ENCODE results near the gene ZNF511.
"Not testable (repeated sequence)": the region's sequence is repeated elsewhere in the genome, so short reads cannot be mapped to it uniquely, and the experiment has no call there.

ZNF511 gene

DNA sequence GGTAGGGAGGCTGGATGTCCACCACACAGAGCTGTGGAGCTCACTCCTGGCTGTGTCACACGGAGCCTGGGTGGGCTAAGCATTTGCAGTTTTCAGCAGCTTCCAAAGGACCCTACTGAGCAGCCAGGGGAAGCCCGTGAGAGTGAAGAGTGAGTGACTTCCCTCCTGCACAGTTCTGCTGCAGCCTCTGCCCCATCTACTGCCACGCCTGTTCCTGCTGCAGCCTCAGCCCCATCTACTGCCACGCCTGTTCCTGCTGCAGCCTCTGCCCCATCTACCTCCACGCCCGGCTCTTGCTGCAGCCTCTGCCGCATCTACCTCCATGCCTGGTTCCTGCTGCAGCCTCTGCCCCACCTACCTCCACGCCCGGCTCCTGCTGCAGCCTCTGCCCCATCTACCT lies 44.3 kb upstream of the ZNF511 start:
- DNase-seq (ENCODE audit: low read depth): no peak
- TF ChIP-seq, protein P1, sequence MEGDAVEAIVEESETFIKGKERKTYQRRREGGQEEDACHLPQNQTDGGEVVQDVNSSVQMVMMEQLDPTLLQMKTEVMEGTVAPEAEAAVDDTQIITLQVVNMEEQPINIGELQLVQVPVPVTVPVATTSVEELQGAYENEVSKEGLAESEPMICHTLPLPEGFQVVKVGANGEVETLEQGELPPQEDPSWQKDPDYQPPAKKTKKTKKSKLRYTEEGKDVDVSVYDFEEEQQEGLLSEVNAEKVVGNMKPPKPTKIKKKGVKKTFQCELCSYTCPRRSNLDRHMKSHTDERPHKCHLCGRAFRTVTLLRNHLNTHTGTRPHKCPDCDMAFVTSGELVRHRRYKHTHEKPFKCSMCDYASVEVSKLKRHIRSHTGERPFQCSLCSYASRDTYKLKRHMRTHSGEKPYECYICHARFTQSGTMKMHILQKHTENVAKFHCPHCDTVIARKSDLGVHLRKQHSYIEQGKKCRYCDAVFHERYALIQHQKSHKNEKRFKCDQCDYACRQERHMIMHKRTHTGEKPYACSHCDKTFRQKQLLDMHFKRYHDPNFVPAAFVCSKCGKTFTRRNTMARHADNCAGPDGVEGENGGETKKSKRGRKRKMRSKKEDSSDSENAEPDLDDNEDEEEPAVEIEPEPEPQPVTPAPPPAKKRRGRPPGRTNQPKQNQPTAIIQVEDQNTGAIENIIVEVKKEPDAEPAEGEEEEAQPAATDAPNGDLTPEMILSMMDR (IDR thresholded peaks at IDR 0.05; ENCODE audit: control insufficient read depth, insufficient read depth, low read depth, low read length, missing control alignments): no peak
- no peak overlapping the region for H3K4me3 ChIP-seq (ENCODE audit: control insufficient read depth, low read depth, low read length)

DNA sequence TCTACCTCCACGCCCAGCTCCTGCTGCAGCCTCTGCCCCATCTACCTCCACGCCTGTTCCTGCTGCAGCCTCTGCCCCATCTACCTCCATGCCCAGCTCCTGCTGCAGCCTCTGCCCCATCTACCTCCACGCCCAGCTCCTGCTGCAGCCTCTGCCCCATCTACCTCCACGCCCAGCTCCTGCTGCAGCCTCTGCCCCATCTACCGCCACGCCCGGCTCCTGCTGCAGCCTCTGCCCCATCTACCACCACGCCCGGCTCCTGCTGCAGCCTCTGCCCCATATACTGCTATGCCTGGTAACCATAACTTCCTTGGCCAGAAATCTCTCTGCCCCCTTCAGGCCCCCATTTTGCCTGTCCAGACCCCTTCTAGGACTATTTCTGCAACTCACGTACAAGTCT lies 43.7 kb upstream of the ZNF511 start:
- not testable (repeated sequence) for DNase-seq (ENCODE audit: low read depth)

GRCh38 chr10:133266056-133266795 lies 42.5 kb upstream of the ZNF511 start:
- DNase-seq (ENCODE audit: low read depth): no peak
- no peak overlapping the region for H3K4me3 ChIP-seq (ENCODE audit: control insufficient read depth, low read depth, low read length)
- TF ChIP-seq, protein P1 (IDR thresholded peaks at IDR 0.05; ENCODE audit: control insufficient read depth, insufficient read depth, low read depth, low read length, missing control alignments): no peak

More for the DNA sequence above, 43.7 kb upstream of the ZNF511 start:
- H3K4me3 ChIP-seq (ENCODE audit: control insufficient read depth, low read depth, low read length): not testable (repeated sequence)

DNA sequence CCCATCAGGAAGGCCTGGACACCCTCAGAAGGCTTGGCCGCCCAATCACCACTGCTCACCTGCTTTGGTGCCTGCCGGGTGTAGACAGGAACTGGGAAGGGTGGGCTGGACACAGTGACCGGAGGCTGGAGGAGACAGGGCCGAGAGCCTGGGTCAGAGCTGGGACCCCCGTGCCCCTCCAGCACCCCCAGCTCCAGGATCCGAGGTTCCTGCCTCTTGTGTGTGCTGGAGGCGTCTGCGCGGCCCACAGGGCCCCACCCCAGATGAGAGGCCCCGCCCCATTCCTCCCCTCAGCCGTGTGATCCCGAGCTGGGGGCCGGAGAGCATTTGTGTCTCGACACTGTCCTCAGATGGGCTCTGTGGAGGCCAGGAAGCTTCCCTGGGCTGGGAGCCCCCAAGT lies 41.4 kb upstream of the ZNF511 start:
- H3K4me3 ChIP-seq (ENCODE audit: control insufficient read depth, low read depth, low read length): no peak overlapping the region
- no peak for DNase-seq (ENCODE audit: low read depth)
- TF ChIP-seq, protein P1 (IDR thresholded peaks at IDR 0.05; ENCODE audit: control insufficient read depth, insufficient read depth, low read depth, low read length, missing control alignments): no peak

GRCh38 chr10:133267829-133268228 lies 40.9 kb upstream of the ZNF511 start:
- no peak for DNase-seq (ENCODE audit: low read depth)
- H3K4me3 ChIP-seq (ENCODE audit: control insufficient read depth, low read depth, low read length): no peak overlapping the region
- TF ChIP-seq, protein P1 (IDR thresholded peaks at IDR 0.05; ENCODE audit: control insufficient read depth, insufficient read depth, low read depth, low read length, missing control alignments): no peak

DNA sequence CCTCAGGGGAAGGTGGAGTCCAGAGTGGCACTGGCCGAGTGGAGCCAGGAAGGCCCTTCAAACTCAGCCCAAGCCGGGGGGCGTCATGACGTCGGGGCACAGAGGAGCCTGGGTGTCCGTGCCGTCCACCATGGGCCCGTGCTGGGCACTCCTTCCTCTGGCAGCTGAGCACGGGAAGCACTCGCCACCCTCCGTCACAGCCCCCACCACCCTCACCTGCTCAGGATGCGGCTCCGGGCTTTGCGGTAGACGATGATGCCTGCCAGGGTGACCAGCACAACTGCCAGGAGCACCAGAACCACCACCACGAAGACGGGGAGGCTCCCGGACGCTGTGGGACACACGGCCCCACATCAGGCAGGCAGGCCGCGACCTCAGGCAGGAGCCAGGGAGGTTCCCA lies 40.2 kb upstream of the ZNF511 start:
- no peak overlapping the region for H3K4me3 ChIP-seq (ENCODE audit: control insufficient read depth, low read depth, low read length)
- TF ChIP-seq, protein P1 (IDR thresholded peaks at IDR 0.05; ENCODE audit: control insufficient read depth, insufficient read depth, low read depth, low read length, missing control alignments): no peak
- DNase-seq (ENCODE audit: low read depth): no peak

DNA sequence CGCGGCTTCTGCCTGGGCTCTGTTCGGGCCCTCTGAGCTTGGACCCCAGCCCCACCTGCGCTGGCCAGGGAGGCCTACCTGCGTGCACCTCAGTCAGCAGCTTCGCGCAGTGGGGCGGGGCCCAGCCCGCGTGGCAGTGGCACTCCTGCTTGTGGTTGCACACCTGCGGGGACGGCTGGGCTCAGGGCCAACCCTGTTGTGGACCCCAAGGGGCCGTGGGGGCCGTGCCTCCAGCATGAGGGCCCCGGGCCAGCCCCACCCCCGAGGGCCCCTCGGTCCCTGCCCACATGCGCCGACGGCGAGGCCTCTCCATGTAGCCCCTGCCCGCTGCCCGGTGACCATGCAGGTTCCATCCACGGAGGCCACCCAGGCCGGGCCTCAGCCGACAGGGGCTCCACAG lies 39.3 kb upstream of the ZNF511 start:
- no peak for DNase-seq (ENCODE audit: low read depth)
- H3K4me3 ChIP-seq (ENCODE audit: control insufficient read depth, low read depth, low read length): no peak overlapping the region
- TF ChIP-seq, protein P1 (IDR thresholded peaks at IDR 0.05; ENCODE audit: control insufficient read depth, insufficient read depth, low read depth, low read length, missing control alignments): no peak

Data from AG09309 (cell line).